DMS 273 (cell line): Measurements from ENCODE around the gene IRF5.
"Not testable (repeated sequence)": the region's sequence is repeated elsewhere in the genome, so short reads cannot be mapped to it uniquely, and the experiment has no call there.

Experiments used
- DNase-seq: peaks from one replicate; lab custom pipeline; 2025; ENCODE audit not compliant: unreplicated experiment; lab: John Stamatoyannopoulos, UW

The IRF5 gene

GRCh38 chr7:128955981-128956380 is 18.3 kb downstream of the IRF5 start:
- DNase-seq: no peak

GRCh38 chr7:128959296-128959695 is 21.6 kb downstream of the IRF5 start:
- no peak for DNase-seq

GRCh38 chr7:128961030-128961659 is 23.4 kb downstream of the IRF5 start:
- no peak for DNase-seq

GRCh38 chr7:128962899-128963298 is 25.2 kb downstream of the IRF5 start:
- DNase-seq: no peak

- no peak for DNase-seq
Observed at GRCh38 chr7:128963327-128963757, 25.6 kb downstream of the IRF5 start.

GRCh38 chr7:128968624-128969023 is 30.9 kb downstream of the IRF5 start:
- DNase-seq: no peak

GRCh38 chr7:128974241-128974934 is 36.7 kb downstream of the IRF5 start:
- DNase-seq: no peak

GRCh38 chr7:128982105-128982504 is 44.4 kb downstream of the IRF5 start:
- DNase-seq: no peak

GRCh38 chr7:128985660-128986059 is 47.9 kb downstream of the IRF5 start:
- DNase-seq: no peak

GRCh38 chr7:128986609-128987008 is 48.9 kb downstream of the IRF5 start:
- no peak for DNase-seq

- DNase-seq: no peak
Observed at GRCh38 chr7:128988372-128988771, 50.6 kb downstream of the IRF5 start.

GRCh38 chr7:128989961-128990360 is 52.2 kb downstream of the IRF5 start:
- no peak for DNase-seq

- no peak for DNase-seq
Observed at GRCh38 chr7:128993419-128993818, 55.7 kb downstream of the IRF5 start.

- DNase-seq: not testable (repeated sequence)
Observed at GRCh38 chr7:128994560-128994959, 56.8 kb downstream of the IRF5 start.

- DNase-seq: no peak
Observed at GRCh38 chr7:128997181-128997580, 59.5 kb downstream of the IRF5 start.
